ENCODE measurements around the gene ALDH7A1. TPM values are rescaled to one million over a fixed set of nuclear protein-coding genes. Genes with fewer than 3 reads are reported as not detected.
A peak's percentile ranks its signal among the peaks of the same experiment; 100 is the strongest.

The ALDH7A1 gene
- total RNA-seq, 1 donor from 2014 or later: 44.2 TPM

DNA sequence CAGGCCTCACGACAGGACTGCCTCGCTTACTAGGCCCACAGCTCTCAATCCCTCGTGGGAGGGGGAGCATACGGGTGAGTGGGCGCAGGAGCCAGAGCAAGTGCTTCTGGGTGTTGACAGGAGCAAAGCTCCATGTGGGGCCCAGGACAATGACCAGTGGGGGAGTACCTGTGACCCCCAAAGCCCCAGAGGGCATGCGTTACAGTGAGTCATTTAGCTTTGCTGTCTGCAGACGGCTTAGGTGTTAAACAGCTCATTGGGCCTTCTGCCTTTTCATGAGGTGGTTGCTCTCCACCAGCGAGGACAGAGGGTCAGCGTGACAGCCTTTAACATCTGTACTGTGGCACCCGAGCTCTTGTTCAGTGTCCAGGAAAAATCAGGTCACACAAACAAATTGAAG lies 93.6 kb downstream of the ALDH7A1 start:
- DNase-seq (ENCODE audit: low read depth) (no peak), FAIRE-seq (no peak)
- Histone ChIP-seq H3K27me3 (ENCODE audit: control insufficient read depth, insufficient read depth, low read length) (no peaks in the 10 kb centered on the region), H3K4me3 (ENCODE audit: low read depth, low read length) (no peak overlapping the region), H3K36me3 (ENCODE audit: control insufficient read depth, insufficient read depth, low read length) (no peaks in the 10 kb centered on the region)
- TF ChIP-seq, protein P1, sequence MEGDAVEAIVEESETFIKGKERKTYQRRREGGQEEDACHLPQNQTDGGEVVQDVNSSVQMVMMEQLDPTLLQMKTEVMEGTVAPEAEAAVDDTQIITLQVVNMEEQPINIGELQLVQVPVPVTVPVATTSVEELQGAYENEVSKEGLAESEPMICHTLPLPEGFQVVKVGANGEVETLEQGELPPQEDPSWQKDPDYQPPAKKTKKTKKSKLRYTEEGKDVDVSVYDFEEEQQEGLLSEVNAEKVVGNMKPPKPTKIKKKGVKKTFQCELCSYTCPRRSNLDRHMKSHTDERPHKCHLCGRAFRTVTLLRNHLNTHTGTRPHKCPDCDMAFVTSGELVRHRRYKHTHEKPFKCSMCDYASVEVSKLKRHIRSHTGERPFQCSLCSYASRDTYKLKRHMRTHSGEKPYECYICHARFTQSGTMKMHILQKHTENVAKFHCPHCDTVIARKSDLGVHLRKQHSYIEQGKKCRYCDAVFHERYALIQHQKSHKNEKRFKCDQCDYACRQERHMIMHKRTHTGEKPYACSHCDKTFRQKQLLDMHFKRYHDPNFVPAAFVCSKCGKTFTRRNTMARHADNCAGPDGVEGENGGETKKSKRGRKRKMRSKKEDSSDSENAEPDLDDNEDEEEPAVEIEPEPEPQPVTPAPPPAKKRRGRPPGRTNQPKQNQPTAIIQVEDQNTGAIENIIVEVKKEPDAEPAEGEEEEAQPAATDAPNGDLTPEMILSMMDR (IDR thresholded peaks at IDR 0.05; ENCODE audit: insufficient read depth, low read length, severe bottlenecking): no peak

DNA sequence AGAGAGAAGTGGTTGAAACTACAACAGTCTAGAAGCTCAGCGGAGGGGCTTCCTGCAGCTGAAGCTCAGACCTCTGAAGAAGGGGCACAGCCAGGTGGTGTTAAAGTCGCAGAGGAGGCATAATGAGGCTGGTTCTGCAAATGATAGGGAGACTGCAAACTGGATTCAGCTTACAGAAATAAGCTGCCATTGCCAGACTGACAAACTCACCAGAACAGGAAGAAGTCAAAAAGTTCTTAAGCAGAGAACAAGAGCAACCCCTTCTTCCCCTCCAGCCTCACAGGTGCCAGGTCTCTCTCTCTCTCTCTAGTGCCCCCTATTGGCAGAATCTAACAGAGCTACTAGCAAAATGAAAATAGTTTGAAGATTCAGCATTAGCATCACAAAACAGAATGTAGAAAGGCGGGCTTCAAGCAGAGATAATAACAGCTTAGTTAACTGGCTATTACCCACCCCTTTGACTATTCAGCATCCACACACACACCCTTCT lies 95.1 kb downstream of the ALDH7A1 start:
- DNase-seq (ENCODE audit: low read depth) (no peak), FAIRE-seq (no peak)
- no peaks in the 10 kb centered on the region for H3K36me3 ChIP-seq (ENCODE audit: control insufficient read depth, insufficient read depth, low read length)
- no peak overlapping the region for H3K4me3 ChIP-seq (ENCODE audit: low read depth, low read length)
- TF ChIP-seq, protein P1 (IDR thresholded peaks at IDR 0.05; ENCODE audit: insufficient read depth, low read length, severe bottlenecking): peak; percentile 57
- no peaks in the 10 kb centered on the region for H3K27me3 ChIP-seq (ENCODE audit: control insufficient read depth, insufficient read depth, low read length)

DNA sequence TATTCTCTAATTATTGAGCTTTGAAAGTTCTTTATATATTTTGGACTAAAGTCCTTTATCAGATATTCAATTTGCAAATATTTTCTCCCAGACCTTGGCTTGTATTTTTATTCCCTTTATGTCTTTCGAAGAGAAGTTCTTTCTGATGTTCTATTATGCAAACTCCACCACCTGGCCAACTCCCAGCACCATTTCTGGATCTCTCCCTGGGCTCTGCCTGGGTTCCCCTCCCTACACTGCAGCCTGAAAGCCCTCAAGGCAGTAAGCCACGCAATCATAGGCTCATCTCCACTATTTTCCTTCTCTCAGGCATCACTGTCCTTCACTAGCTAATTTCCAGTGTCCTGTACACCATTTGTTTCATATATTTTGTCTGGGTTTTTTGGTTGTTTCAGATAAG lies 95.7 kb downstream of the ALDH7A1 start:
- DNase-seq (ENCODE audit: low read depth): no peak
- H3K36me3 ChIP-seq (ENCODE audit: control insufficient read depth, insufficient read depth, low read length): no peaks in the 10 kb centered on the region
- no peak overlapping the region for H3K4me3 ChIP-seq (ENCODE audit: low read depth, low read length)
- TF ChIP-seq, protein P1 (IDR thresholded peaks at IDR 0.05; ENCODE audit: insufficient read depth, low read length, severe bottlenecking): no peak
- no peak for FAIRE-seq
- no peaks in the 10 kb centered on the region for H3K27me3 ChIP-seq (ENCODE audit: control insufficient read depth, insufficient read depth, low read length)

GRCh38 chr5:126497506-126497905 lies 97.5 kb downstream of the ALDH7A1 start:
- Histone ChIP-seq H3K27me3 (ENCODE audit: control insufficient read depth, insufficient read depth, low read length) (no peaks in the 10 kb centered on the region), H3K36me3 (ENCODE audit: control insufficient read depth, insufficient read depth, low read length) (no peaks in the 10 kb centered on the region), H3K4me3 (ENCODE audit: low read depth, low read length) (no peak overlapping the region)
- TF ChIP-seq, protein P1 (IDR thresholded peaks at IDR 0.05; ENCODE audit: insufficient read depth, low read length, severe bottlenecking): no peak
- DNase-seq (ENCODE audit: low read depth): no peak
- FAIRE-seq: no peak

- H3K4me3 ChIP-seq (ENCODE audit: low read depth, low read length): no peak overlapping the region
- H3K27me3 ChIP-seq (ENCODE audit: control insufficient read depth, insufficient read depth, low read length): no peaks in the 10 kb centered on the region
- TF ChIP-seq, protein P1 (IDR thresholded peaks at IDR 0.05; ENCODE audit: insufficient read depth, low read length, severe bottlenecking): no peak
- FAIRE-seq: no peak
- DNase-seq (ENCODE audit: low read depth): no peak
- peaks cover 2% of the 10 kb centered on the region for H3K36me3 ChIP-seq (ENCODE audit: control insufficient read depth, insufficient read depth, low read length)
These were observed 100.6 kb downstream of the ALDH7A1 start for GRCh38 chr5:126494393-126494792.

- Histone ChIP-seq H3K4me3 (ENCODE audit: low read depth, low read length) (no peak overlapping the region), H3K36me3 (ENCODE audit: control insufficient read depth, insufficient read depth, low read length) (peaks cover 2% of the 10 kb centered on the region)
- FAIRE-seq: no peak
These were observed 102.1 kb downstream of the ALDH7A1 start for GRCh38 chr5:126492939-126493338.

More at GRCh38 chr5:126492939-126493338, 102.1 kb downstream of the ALDH7A1 start:
- no peak for DNase-seq (ENCODE audit: low read depth)
- TF ChIP-seq, protein P1 (IDR thresholded peaks at IDR 0.05; ENCODE audit: insufficient read depth, low read length, severe bottlenecking): peak; percentile 20
- no peaks in the 10 kb centered on the region for H3K27me3 ChIP-seq (ENCODE audit: control insufficient read depth, insufficient read depth, low read length)

Measured in bronchial epithelial cell (primary cell).